Measurements from ENCODE around the gene DNAJC28. TPM values are rescaled to one million over a fixed set of nuclear protein-coding genes. Genes with fewer than 3 reads are reported as not detected.

The DNAJC28 gene
- total RNA-seq, 1 donor from 2014 or later = 2.8 TPM

Other genes with a start within 250 kb of the DNAJC28 start
- gene IL10RB, start 225.3 kb downstream of the DNAJC28 start, total RNA-seq = 23.0 TPM
- 30.5 TPM for gene IFNAR1, start 166.7 kb downstream of the DNAJC28 start, total RNA-seq
- 42.3 TPM for gene IFNGR2, start 88.3 kb downstream of the DNAJC28 start, total RNA-seq
- 40.6 TPM for gene TMEM50B, start 11.7 kb downstream of the DNAJC28 start, total RNA-seq
- gene GART, start 50.4 kb upstream of the DNAJC28 start, total RNA-seq = 88.2 TPM
- 357 TPM for gene SON, start 51.3 kb upstream of the DNAJC28 start, total RNA-seq
- gene DONSON, start 97.0 kb upstream of the DNAJC28 start, total RNA-seq = 12.0 TPM
- gene CRYZL1, start 150.0 kb upstream of the DNAJC28 start, total RNA-seq = 34.2 TPM
- gene ITSN1, start 150.8 kb upstream of the DNAJC28 start, total RNA-seq = 74.2 TPM

Data from tongue (tissue), 1 donor.